Fibroblast of mammary gland (primary cell): ENCODE results near the gene SLC23A2.
"Not testable (repeated sequence)": the region's sequence is repeated elsewhere in the genome, so short reads cannot be mapped to it uniquely, and the experiment has no call there.

Experiments used
- DNase-seq: peaks from one replicate; pipeline ENCODE4 v3.0.0-alpha.2; 2010; ENCODE audit warnings: low read depth
- H3K4me3 ChIP-seq: 2 replicates; pipeline ENCODE4 v1.5.1; 2011; ENCODE audit warnings: low read depth, mild to moderate bottlenecking, low read length, moderate library complexity; ENCODE audit not compliant: control insufficient read depth
- CTCF ChIP-seq: conservative IDR thresholded peaks from 2 replicates; pipeline ENCODE4 v1.5.1; 2011; ENCODE audit warnings: low read depth, low read length, inconsistent platforms; ENCODE audit not compliant: control insufficient read depth, insufficient read depth

SLC23A2 gene

DNA sequence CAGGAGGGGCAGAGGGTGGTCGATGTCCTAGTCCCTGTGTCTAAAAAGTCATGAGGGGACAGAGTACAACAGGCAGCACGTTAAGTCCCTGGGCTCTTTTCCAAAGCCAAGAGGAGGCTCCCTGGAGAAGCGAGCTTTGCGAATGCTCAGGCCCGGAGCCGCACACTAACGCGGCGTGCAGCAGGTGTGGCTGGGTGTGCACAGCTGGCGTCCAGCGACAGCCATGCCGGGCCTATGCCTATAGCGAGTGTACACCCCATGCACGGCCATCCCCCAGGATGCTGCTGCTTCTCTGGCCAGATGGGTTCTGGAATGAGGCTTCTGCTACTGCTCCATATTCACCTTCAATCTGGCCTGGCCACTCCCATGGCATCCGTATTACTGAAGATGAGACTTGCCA is 148.3 kb downstream of the SLC23A2 start:
- no peak for DNase-seq
- TF ChIP-seq CTCF: no peak
- H3K4me3 ChIP-seq: no peak overlapping the region

GRCh38 chr20:4850960-4851359 is 150.3 kb downstream of the SLC23A2 start:
- no peak overlapping the region for H3K4me3 ChIP-seq
- no peak for TF ChIP-seq CTCF
- DNase-seq: no peak

- H3K4me3 ChIP-seq, DNase-seq: not testable (repeated sequence)
Observed at GRCh38 chr20:4848829-4849228, 152.5 kb downstream of the SLC23A2 start.

DNA sequence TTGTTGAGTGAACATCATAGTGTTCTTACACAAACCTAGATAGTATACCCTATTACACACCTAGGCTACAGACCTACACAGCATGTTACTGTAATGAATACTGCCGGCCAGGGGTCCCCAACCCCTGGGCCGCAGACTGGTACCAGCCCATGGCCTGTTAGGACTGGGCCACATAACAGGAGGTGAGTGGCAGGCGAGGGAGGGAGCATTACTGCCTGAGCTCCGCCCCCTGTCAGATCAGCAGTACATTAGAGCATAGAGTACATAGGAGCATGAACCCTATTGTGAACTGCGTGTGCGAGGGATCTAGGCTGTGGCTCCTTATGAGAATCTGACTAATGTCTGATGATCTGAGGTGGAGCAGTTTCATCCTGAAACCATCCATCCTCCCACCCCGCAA is 153.3 kb downstream of the SLC23A2 start:
- no peak for DNase-seq
- no peak for TF ChIP-seq CTCF
- H3K4me3 ChIP-seq: no peak overlapping the region

- no peak for TF ChIP-seq CTCF
Observed at GRCh38 chr20:4846821-4847220, 154.5 kb downstream of the SLC23A2 start.

GRCh38 chr20:4844751-4845465 is 156.4 kb downstream of the SLC23A2 start:
- DNase-seq: no peak
- no peak for TF ChIP-seq CTCF
- no peak overlapping the region for H3K4me3 ChIP-seq

More at GRCh38 chr20:4846821-4847220, 154.5 kb downstream of the SLC23A2 start:
- no peak for DNase-seq
- H3K4me3 ChIP-seq: no peak overlapping the region

DNA sequence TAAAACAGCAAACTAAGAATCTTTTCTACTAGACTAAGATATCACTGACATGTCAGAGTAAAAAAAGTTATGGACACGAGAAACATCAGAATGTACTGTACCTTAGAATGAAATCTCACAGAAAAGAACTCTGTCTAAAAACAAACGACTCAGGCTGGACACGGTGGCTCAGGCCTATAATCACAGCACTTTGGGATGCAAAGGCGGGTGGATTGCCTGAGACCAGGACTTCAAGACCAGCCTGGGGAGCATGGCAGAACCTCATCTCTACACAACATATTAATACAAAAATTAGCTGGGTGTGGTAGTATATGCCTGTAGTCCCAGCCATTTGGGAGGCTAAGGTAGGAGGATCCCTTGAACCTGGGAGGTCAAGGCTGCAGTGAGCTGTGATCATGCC is 157.0 kb downstream of the SLC23A2 start:
- no peak for TF ChIP-seq CTCF
- H3K4me3 ChIP-seq: no peak overlapping the region
- DNase-seq: no peak
